Suppressor macrophage treated with lipopolysaccharide for 4 hours (primary cell): Measurements from ENCODE around the gene SPTBN5.

Experiments used
- DNase-seq: peaks from one replicate; pipeline ENCODE4 v3.0.0-alpha.2; 2020

SPTBN5 gene

GRCh38 chr15:41893422-41894250 lies at the start of gene SPTBN5:
Gene SPTBN5 (minus strand): TSS chr15:41894053. CDS start chr15:41893497, 556 bp downstream.
- DNase-seq: no peak

GRCh38 chr15:41942886-41943285 lies 49.0 kb upstream of the SPTBN5 start:
- DNase-seq: no peak

- no peak for DNase-seq
Observed at GRCh38 chr15:41941644-41942415, 48.0 kb upstream of the SPTBN5 start.

- DNase-seq: no peak
Observed at GRCh38 chr15:41940441-41940857, 46.6 kb upstream of the SPTBN5 start.

GRCh38 chr15:41939986-41940385 lies 46.1 kb upstream of the SPTBN5 start:
- no peak for DNase-seq

- DNase-seq: no peak
Observed at GRCh38 chr15:41937568-41937923, 43.7 kb upstream of the SPTBN5 start.

GRCh38 chr15:41936649-41937567 lies 43.1 kb upstream of the SPTBN5 start:
- peak; percentile 90 for DNase-seq

- DNase-seq: no peak
Observed at GRCh38 chr15:41936155-41936554, 42.3 kb upstream of the SPTBN5 start.

- no peak for DNase-seq
Observed at GRCh38 chr15:41935566-41936020, 41.7 kb upstream of the SPTBN5 start.

GRCh38 chr15:41934843-41935242 lies 41.0 kb upstream of the SPTBN5 start:
- DNase-seq: no peak

GRCh38 chr15:41933771-41934170 lies 39.9 kb upstream of the SPTBN5 start:
- DNase-seq: peak; percentile 71

GRCh38 chr15:41933326-41933725 lies 39.5 kb upstream of the SPTBN5 start:
- DNase-seq: no peak

- DNase-seq: no peak
Observed at GRCh38 chr15:41932511-41933289, 38.8 kb upstream of the SPTBN5 start.

- no peak for DNase-seq
Observed at GRCh38 chr15:41932101-41932500, 38.2 kb upstream of the SPTBN5 start.

GRCh38 chr15:41930867-41931222 lies 37.0 kb upstream of the SPTBN5 start:
- DNase-seq: no peak

GRCh38 chr15:41930221-41930866 lies 36.5 kb upstream of the SPTBN5 start:
- peak; percentile 81 for DNase-seq

- DNase-seq: peak; percentile 78
Observed at GRCh38 chr15:41928637-41929620, 35.1 kb upstream of the SPTBN5 start.

- DNase-seq: no peak
Observed at GRCh38 chr15:41928100-41928499, 34.2 kb upstream of the SPTBN5 start.

GRCh38 chr15:41927536-41927935 lies 33.7 kb upstream of the SPTBN5 start:
- peak; percentile 65 for DNase-seq
